Measurements from ENCODE around the gene EEF2K. TPM values are rescaled to one million over a fixed set of nuclear protein-coding genes. Genes with fewer than 3 reads are reported as not detected.

EEF2K gene
- total RNA-seq, 4 donors from 2014 or later: 42.8 to 90.8 (median 50.3) TPM

Other genes starting within 250 kb of the EEF2K start
- not detected for gene PDZD9, start 205.2 kb upstream of the EEF2K start, total RNA-seq
- 10 to 100 TPM; 19.3 to 33.6 (median 26.0) TPM for gene MOSMO, start 198.2 kb upstream of the EEF2K start, total RNA-seq
- gene VWA3A, start 113.7 kb upstream of the EEF2K start, total RNA-seq: 1 to 10 TPM in 1 of 4 donors, not detected in 3; 2.0 TPM
- gene SDR42E2, start 43.8 kb upstream of the EEF2K start, total RNA-seq: not detected
- gene POLR3E, start 91.1 kb downstream of the EEF2K start, total RNA-seq: 100 to 1,000 TPM in 1 of 4 donors, 10 to 100 TPM in 3; 48.1 to 102 (median 67.0) TPM
- gene CDR2, start 168.3 kb downstream of the EEF2K start, total RNA-seq: 10 to 100 TPM; 16.4 to 25.1 (median 18.7) TPM

All from tibial nerve (tissue), 4 donors.